Hematopoietic multipotent progenitor cell treated with erythropoietin and hydrocortisone succinate and interleukin-3 and kit ligand, for 8 days (in vitro differentiated cells): Measurements from ENCODE around the gene WWOX.
A peak's percentile ranks its signal among the peaks of the same experiment; 100 is the strongest.

Source experiments
- DNase-seq: peaks from one replicate; pipeline ENCODE4 v3.0.0-alpha.2; 2015

Gene WWOX

GRCh38 chr16:78278056-78278450 is 178.6 kb downstream of the WWOX start:
- DNase-seq: no peak

- no peak for DNase-seq
These were observed 181.7 kb downstream of the WWOX start for GRCh38 chr16:78281115-78281514.

GRCh38 chr16:78283548-78284251 is 184.2 kb downstream of the WWOX start:
- no peak for DNase-seq

GRCh38 chr16:78284326-78284725 is 184.9 kb downstream of the WWOX start:
- no peak for DNase-seq

GRCh38 chr16:78284957-78285434 is 185.5 kb downstream of the WWOX start:
- DNase-seq: no peak

- no peak for DNase-seq
These were observed 186.0 kb downstream of the WWOX start for GRCh38 chr16:78285437-78285922.

- no peak for DNase-seq
These were observed 186.6 kb downstream of the WWOX start for GRCh38 chr16:78286065-78286464.

- DNase-seq: no peak
These were observed 189.4 kb downstream of the WWOX start for GRCh38 chr16:78288888-78289287.

- no peak for DNase-seq
These were observed 189.9 kb downstream of the WWOX start for GRCh38 chr16:78289373-78289772.

GRCh38 chr16:78289844-78290277 is 190.4 kb downstream of the WWOX start:
- no peak for DNase-seq

GRCh38 chr16:78290395-78290794 is 190.9 kb downstream of the WWOX start:
- DNase-seq: no peak

GRCh38 chr16:78290872-78291591 is 191.6 kb downstream of the WWOX start:
- DNase-seq: no peak

GRCh38 chr16:78291604-78292003 is 192.2 kb downstream of the WWOX start:
- no peak for DNase-seq

GRCh38 chr16:78292086-78292843 is 192.8 kb downstream of the WWOX start:
- DNase-seq: no peak

- DNase-seq: no peak
These were observed 193.5 kb downstream of the WWOX start for GRCh38 chr16:78292844-78293380.

- no peak for DNase-seq
These were observed 195.2 kb downstream of the WWOX start for GRCh38 chr16:78294538-78295225.

- no peak for DNase-seq
These were observed 197.7 kb downstream of the WWOX start for GRCh38 chr16:78297066-78297666.

- DNase-seq: peak; percentile 18
These were observed 199.5 kb downstream of the WWOX start for GRCh38 chr16:78298986-78299385.

GRCh38 chr16:78300469-78300868 is 201.0 kb downstream of the WWOX start:
- no peak for DNase-seq

- no peak for DNase-seq
These were observed 204.5 kb downstream of the WWOX start for GRCh38 chr16:78303946-78304345.

- DNase-seq: no peak
These were observed 206.9 kb downstream of the WWOX start for GRCh38 chr16:78306361-78306760.
